Keratinocyte (primary cell): ENCODE results near the gene WASF2. TPM values are rescaled to one million over a fixed set of nuclear protein-coding genes. Genes with fewer than 3 reads are reported as not detected.
A peak's percentile ranks its signal among the peaks of the same experiment; 100 is the strongest.

Experiments
- DNase-seq: peaks from one replicate; pipeline ENCODE4 v3.0.0-alpha.2; 2011; ENCODE audit warnings: low read depth, missing footprints, low spot score
- FAIRE-seq: peaks from 2 replicates; lab custom pipeline; 2011; peaks lifted over from hg19 to GRCh38; lab: Jason Lieb, UNC
- H2AFZ ChIP-seq: 2 replicates; pipeline ENCODE4 v1.6.0; 2012; ENCODE audit warnings: low read length, control low read depth, inconsistent platforms; ENCODE audit not compliant: control insufficient read depth
- H3K27ac ChIP-seq: 2 replicates; pipeline ENCODE4 v1.5.1; 2011; ENCODE audit warnings: low read length; ENCODE audit not compliant: control insufficient read depth, insufficient read depth
- H3K27me3 ChIP-seq: 3 replicates; pipeline ENCODE4 v1.6.0; 2011; ENCODE audit warnings: low read length; ENCODE audit not compliant: control insufficient read depth, insufficient read depth; ENCODE audit errors: extremely low read depth
- H3K36me3 ChIP-seq, 2 experiments: 2 replicates in 1 of 2; 3 replicates in 1 of 2; pipeline ENCODE4 v1.5.1; 2011; ENCODE audit warnings: low read length in 2 of 2, mild to moderate bottlenecking in 1 of 2; ENCODE audit not compliant: control insufficient read depth in 2 of 2, insufficient read depth in 2 of 2; ENCODE audit errors: extremely low read depth in 1 of 2
- H3K4me1 ChIP-seq: 3 replicates; pipeline ENCODE4 v1.5.1; 2011; ENCODE audit warnings: low read length; ENCODE audit not compliant: control insufficient read depth, insufficient read depth; ENCODE audit errors: extremely low read depth
- H3K4me2 ChIP-seq: 3 replicates; pipeline ENCODE4 v1.6.0; 2011; ENCODE audit warnings: low read depth, low read length; ENCODE audit not compliant: control insufficient read depth, insufficient read depth; ENCODE audit errors: extremely low read depth
- H3K4me3 ChIP-seq, 3 experiments: fragments of 200-600 bp in 1 of 3; sonication (generic) in 1 of 3; 2 replicates in 2 of 3; 3 replicates in 1 of 3; pipeline ENCODE4 v1.5.1; 2011 to 2016; ENCODE audit warnings: low read length in 3 of 3, mild to moderate bottlenecking in 3 of 3, control low read depth in 2 of 3, inconsistent platforms in 1 of 3, low read depth in 1 of 3, mixed read lengths in 1 of 3, mixed run types in 1 of 3, moderate library complexity in 1 of 3; ENCODE audit not compliant: control insufficient read depth in 2 of 3, insufficient read depth in 2 of 3; ENCODE audit errors: extremely low read depth in 1 of 3
- H3K79me2 ChIP-seq: 2 replicates; pipeline ENCODE4 v1.6.0; 2012; ENCODE audit warnings: low read length; ENCODE audit not compliant: control insufficient read depth, insufficient read depth
- H3K9ac ChIP-seq: 3 replicates; pipeline ENCODE4 v1.6.0; 2011; ENCODE audit warnings: low read length; ENCODE audit not compliant: control insufficient read depth, insufficient read depth; ENCODE audit errors: extremely low read depth
- H3K9me1 ChIP-seq: 3 replicates; pipeline ENCODE4 v1.6.0; 2011; ENCODE audit warnings: low read length; ENCODE audit not compliant: control insufficient read depth, insufficient read depth; ENCODE audit errors: extremely low read depth
- H3K9me3 ChIP-seq: 2 replicates; pipeline ENCODE4 v1.5.1; 2012; ENCODE audit warnings: low read depth, low read length; ENCODE audit not compliant: control insufficient read depth
- H4K20me1 ChIP-seq: 3 replicates; pipeline ENCODE4 v1.6.0; 2011; ENCODE audit warnings: low read length; ENCODE audit not compliant: control insufficient read depth, insufficient read depth; ENCODE audit errors: extremely low read depth
- CTCF ChIP-seq, 3 experiments: IDR thresholded peaks in 1 of 3; conservative IDR thresholded peaks in 1 of 3; optimal IDR thresholded peaks in 1 of 3; 2 replicates in 2 of 3; 3 replicates in 1 of 3; pipeline versions ENCODE3 to v1.5.1; 2011; ENCODE audit warnings: low read length in 3 of 3, mild to moderate bottlenecking in 3 of 3, moderate library complexity in 2 of 3, control low read depth in 1 of 3, inconsistent platforms in 1 of 3; ENCODE audit not compliant: insufficient read depth in 2 of 3; ENCODE audit errors: extremely low read depth in 1 of 3
- EZH2 ChIP-seq: IDR thresholded peaks from one replicate; pipeline ENCODE4 v1.6.1; 2012; ENCODE audit warnings: inconsistent platforms, mild to moderate bottlenecking, low read length, moderate library complexity
- dilution Hi-C: fragments of 300-500 bp; cut with MboI; formaldehyde crosslinking; loops from one replicate; pipeline ENCODE4 v1.7.0; 2020; ENCODE audit warnings: low sequenced_read_pairs; ENCODE audit not compliant: extremely low pct_ligation_motif_present
- polyA plus RNA-seq, 5 experiments: library from polyadenylated mRNA; depleted of rRNA in 3 of 5; stranded (reverse) in 3 of 5; stranded (forward) in 1 of 5; unstranded in 1 of 5; fragments of >200 nt; gene quantifications; 1 replicate in 1 of 5; 2 replicates in 3 of 5; 3 replicates in 1 of 5; pipeline versions ENCODE4 v1.2.1 to v1.2.3, GENCODE V29; 2011 to 2012; ENCODE audit warnings: missing spikeins in 2 of 5, low read depth in 1 of 5, low replicate concordance in 1 of 5

The WASF2 gene
- polyA plus RNA-seq, 1 donor (not counting 4 experiments of a cell fraction or from before 2014, with no cell fraction given): 42.9 TPM

DNA sequence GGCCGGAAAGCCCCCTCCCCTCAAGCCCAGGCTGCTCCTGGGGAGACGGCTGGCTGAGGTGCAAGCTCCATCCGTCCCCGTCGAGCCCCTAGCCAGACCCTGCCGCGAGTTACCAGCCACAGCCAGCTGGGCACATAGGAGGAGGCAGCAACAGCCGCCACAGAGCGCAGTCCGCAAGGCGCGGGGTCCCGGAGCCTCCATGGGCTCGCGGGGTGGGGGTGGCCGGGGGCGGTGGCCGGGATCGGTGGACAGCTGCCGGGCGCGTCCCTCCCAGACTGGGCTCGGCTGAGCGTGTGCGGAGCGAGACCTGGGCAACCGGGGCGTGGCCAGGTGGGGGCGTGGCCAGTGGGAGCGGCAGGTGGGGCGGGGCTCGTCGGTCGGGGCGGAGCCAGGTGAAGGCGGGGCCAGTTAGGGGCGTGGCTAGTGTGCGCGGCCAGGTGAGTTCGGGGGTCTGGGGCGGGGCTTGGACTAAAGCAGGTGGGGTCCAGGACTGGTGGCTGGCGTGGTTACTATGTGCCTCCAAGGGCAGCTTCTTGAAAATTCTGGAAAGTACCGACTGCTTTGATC lies 106.8 kb downstream of the WASF2 start, which contains the start of gene CD164L2:
CD164L2 (minus strand) TSS at position 295 of the 567 bp plus-strand sequence; CDS start at position 201, 94 bp downstream.
- Histone ChIP-seq H3K79me2 (no peaks in the 10 kb centered on the region), H3K9me1 (no peaks in the 10 kb centered on the region), H3K4me1 (peaks cover 15% of the 10 kb centered on the region), H3K36me3 (no peaks in the 10 kb centered on the region), H2AFZ (peak within 1 kb of the TSS; percentile 58), H3K27ac (no peak within 1 kb of the TSS), H3K4me2 (peak within 1 kb of the TSS; percentile 74), H4K20me1 (no peaks in the 10 kb centered on the region), H3K4me3 (peak within 1 kb of the TSS; percentile 43 to 63 (median 54)), H3K27me3 (no peaks in the 10 kb centered on the region), H3K9ac (no peak within 1 kb of the TSS), H3K9me3 (no peaks in the 10 kb centered on the region)
- FAIRE-seq: no peak
- no peak for DNase-seq
- TF ChIP-seq EZH2 (no peak), CTCF (optimal IDR thresholded peaks at IDR 0.05 in 1 of 3, IDR thresholded peaks at IDR 0.05 in 1 of 3, conservative IDR thresholded peaks at IDR 0.05 in 1 of 3; ENCODE audit: extremely low read depth in 1 of 3, insufficient read depth in 2 of 3, low read length in 3 of 3) (no peak)
- dilution Hi-C loops: no loop called here

DNA sequence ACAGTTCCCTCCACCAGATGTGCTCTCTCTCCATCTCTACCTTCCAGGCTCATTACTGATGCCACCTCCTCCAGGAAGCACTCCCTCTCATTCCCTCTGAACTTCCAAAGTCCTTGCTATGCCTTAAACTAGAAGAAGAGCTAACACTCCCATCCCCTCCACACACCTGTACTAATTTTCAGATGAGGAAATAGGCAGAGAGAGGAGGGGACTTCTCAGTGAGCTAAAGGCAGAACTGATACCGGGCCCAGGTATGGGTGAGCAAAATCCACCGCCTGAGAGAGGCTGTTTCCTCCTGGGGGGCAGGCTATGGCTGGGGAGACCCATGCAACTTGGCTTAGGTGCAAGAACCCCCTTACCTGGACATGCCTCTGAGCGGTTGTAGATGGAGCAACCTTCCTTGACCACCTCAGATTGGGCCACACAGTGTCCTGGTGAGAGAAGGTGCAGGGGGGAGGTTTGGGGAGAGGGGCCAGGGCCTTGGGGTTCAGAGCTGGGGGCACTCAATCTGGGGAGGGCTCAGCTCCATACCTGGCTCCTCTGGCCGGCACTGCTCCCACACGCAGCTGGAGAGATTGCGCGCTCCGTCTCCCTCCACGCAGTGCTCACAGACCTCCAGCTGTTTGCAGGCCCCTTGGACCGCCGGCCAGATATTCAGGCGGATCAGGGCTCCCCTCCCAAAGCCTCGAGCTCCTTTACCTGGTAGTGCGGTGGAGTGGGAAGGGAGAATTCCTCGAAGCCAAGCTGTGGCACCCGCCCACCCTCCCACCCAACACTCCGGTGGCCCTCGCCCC lies 107.8 kb downstream of the WASF2 start:
- no peak overlapping the region for H2AFZ ChIP-seq
- no peaks in the 10 kb centered on the region for H4K20me1 ChIP-seq
- no peak for FAIRE-seq
- H3K9me1 ChIP-seq: no peaks in the 10 kb centered on the region
- no peak overlapping the region for H3K4me2 ChIP-seq
- H3K27me3 ChIP-seq: no peaks in the 10 kb centered on the region
- peak overlapping the region in 1 of 3 experiments; percentile 43 for H3K4me3 ChIP-seq
- no peak overlapping the region for H3K27ac ChIP-seq
- dilution Hi-C loops: no loop called here
- DNase-seq: no peak
- no peaks in the 10 kb centered on the region for H3K36me3 ChIP-seq
- no peak overlapping the region for H3K9ac ChIP-seq
- H3K79me2 ChIP-seq: no peaks in the 10 kb centered on the region
- no peaks in the 10 kb centered on the region for H3K9me3 ChIP-seq
- no peak for TF ChIP-seq EZH2
- TF ChIP-seq CTCF (optimal IDR thresholded peaks at IDR 0.05 in 1 of 3, IDR thresholded peaks at IDR 0.05 in 1 of 3, conservative IDR thresholded peaks at IDR 0.05 in 1 of 3; ENCODE audit: extremely low read depth in 1 of 3, insufficient read depth in 2 of 3, low read length in 3 of 3): no peak
- H3K4me1 ChIP-seq: peaks cover 16% of the 10 kb centered on the region
